ENCODE measurements around the gene VAX1.

The VAX1 gene

GRCh38 chr10:117084421-117085246, 53.4 kb downstream of the VAX1 start:
- peak overlapping the region; percentile 8 for H3K4me3 ChIP-seq (ENCODE audit: low read depth, low read length)
